Testis (tissue), 2 donors: ENCODE data around the gene ESR2.

ENCODE experiments used
- CTCF ChIP-seq, 3 experiments: fragments of 450-650 bp in 2 of 3; fragments of 200-600 bp in 1 of 3; sonication (generic) in 1 of 3; IDR thresholded peaks; one replicate each; pipeline ENCODE4 v1.5.1; 2016 to 2019; ENCODE audit warnings: antibody characterized with exemption in 3 of 3, mild to moderate bottlenecking in 2 of 3, moderate library complexity in 1 of 3
- POLR2A ChIP-seq: fragments of 450-650 bp; IDR thresholded peaks from one replicate; pipeline ENCODE4 v1.6.1; 2017; ENCODE audit warnings: antibody characterized with exemption, mild to moderate bottlenecking, moderate library complexity

- TF ChIP-seq CTCF (IDR thresholded peaks at IDR 0.05) (no peak), POLR2A (no peak)
Observed at GRCh38 chr14:64227856-64228255, 66.3 kb downstream of the ESR2 start.
